ENCODE measurements around the gene HACL1.
"Not testable (repeated sequence)": the region's sequence is repeated elsewhere in the genome, so short reads cannot be mapped to it uniquely, and the experiment has no call there.

Gene HACL1

DNA sequence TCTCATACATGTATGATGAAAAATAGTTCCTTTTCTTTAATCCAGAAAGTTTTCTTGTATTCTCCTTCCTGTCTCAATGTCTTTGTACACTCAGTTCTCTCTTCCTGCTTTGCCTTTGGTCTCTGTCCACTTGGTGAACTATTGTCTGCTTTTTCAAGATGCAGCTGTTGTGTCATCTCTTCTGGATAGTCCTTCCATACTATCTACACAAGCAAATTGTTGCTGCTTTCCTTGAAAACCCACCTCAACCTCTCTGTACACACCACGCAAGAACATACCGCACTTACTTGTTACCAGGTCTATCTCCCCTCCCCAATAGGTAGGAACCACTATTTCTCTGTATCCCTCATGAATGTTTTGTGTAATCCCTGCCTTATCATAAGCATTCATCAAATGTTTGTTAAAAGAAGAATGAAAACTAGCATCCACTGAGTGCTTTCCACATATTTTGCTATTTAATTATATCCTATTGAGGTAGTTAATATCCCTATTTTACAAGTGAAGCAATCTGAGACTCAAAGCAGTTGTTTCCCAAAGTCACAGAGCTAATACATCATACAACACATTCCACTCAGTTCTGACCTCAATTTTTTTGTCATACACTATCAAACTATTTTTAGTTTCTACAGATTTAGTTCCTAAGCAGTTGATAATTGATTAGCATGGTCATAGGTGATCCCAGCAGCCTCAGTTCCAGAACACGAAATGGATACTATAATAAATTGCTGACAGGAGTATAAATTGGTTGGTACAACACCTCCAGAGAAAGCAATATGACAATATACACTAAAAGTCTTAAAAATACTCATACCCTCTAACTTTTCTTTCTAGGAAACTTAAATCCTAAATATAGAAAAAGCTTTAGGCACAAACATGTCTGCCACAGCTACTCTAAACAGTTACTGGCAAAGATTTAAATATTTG, 19.6 kb downstream of the HACL1 start:
- no peak for DNase-seq (ENCODE audit: low spot score)

GRCh38 chr3:15579051-15579450, 22.3 kb downstream of the HACL1 start:
- no peak for DNase-seq (ENCODE audit: low spot score)

GRCh38 chr3:15578289-15578867, 23.0 kb downstream of the HACL1 start:
- no peak for DNase-seq (ENCODE audit: low spot score)

- no peak for DNase-seq (ENCODE audit: low spot score)
Measured at GRCh38 chr3:15576475-15576874, 24.9 kb downstream of the HACL1 start.

DNA sequence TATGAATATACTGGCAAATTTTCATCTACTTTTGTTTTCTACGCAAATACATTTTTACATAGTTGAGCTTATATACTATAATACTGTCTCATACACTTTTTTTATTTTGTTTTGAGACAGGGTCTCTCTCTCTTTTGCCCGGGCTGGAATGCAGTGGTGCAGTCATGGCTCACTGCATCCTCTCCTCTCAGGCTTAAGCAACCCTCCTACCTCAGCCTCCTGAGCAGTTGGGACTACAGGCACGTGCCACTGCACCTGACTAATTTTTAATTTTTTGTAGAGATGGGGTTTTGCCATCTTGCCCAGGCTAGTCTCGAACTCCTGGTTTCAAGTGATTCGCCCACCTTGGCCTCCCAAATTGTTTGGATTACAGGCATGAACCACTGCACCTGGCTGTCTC, 25.9 kb downstream of the HACL1 start:
- DNase-seq (ENCODE audit: low spot score), result no peak

DNA sequence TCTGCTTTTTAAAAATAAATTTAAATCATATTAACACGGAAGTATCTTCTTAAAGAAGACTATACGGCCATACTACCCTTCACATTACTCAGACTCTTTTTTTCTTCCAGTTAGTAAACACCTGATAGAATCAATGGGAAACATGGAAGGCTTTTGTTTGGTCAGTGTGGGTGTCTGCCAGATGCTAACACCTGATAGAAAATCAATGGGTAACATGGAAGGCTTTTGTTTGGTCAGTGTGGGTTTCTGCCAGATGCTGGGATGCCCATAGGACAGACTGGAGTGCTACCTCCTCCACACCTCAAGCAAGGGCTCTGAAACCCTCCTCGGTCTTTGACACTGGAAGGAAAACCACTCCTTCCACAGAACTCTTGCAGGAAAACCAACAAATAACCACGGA, 29.2 kb downstream of the HACL1 start:
- DNase-seq (ENCODE audit: low spot score), result no peak

- no peak for DNase-seq (ENCODE audit: low spot score)
Measured at GRCh38 chr3:15563190-15563589, 38.2 kb downstream of the HACL1 start.

DNA sequence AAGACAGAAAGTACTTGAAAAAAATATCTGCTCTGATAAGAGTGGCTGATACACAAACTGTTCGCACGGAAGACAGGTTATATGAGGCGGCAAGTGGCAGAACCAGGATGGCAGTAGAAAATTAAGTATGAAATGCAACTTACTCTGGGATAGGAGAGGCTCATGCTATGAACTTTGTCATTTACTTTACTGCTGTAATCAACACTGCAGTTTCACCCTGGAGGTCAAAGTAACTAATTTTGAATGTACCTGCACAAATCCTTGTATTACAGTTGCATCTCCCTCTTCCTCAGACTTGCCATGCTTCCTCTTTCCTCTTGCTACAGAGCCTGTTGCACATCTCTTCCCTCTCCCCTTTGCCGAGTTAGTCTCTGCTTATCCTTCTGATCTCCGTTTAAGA, 38.8 kb downstream of the HACL1 start:
- DNase-seq (ENCODE audit: low spot score), result no peak

DNA sequence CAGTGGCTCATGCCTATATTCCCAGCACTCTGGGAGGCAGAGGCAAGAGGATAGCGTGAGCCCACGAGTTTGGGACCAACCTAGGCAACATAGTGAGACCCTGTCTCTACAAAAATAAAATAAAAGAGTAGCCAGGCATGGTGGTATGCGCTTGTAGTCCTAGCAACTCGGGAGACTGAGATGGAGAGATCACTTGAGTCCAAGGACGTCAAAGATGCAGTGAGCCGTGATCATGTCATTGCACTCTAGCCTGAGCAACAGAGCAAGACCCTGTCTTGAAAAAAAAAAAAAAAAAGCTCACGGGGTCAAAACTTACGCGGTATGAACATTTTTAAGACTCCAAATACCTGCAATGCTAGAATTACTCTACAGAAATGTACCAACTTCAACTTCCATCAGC, 42.8 kb downstream of the HACL1 start:
- no peak for DNase-seq (ENCODE audit: low spot score)

DNA sequence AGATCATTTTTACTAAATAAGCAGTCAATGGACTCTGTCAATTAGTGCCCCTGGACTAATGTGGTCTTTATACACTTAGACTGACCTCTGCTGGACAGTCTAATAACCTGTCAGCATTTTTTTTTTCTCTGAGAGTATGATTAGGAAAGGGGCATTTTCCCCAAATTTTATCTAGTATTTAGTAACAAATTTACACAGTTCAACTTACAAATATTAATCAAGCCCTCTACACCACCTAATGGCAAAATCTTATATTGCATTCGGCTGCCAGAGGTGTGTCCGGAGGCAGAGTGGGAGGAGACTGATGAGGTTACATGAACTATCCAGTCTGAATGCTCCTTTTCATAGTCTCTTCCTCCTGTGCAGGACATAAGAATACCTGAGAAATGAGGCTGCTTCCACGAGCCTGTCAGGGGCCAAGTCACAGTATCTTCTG, 43.8 kb downstream of the HACL1 start:
- peak; percentile 74 for DNase-seq (ENCODE audit: low spot score)

- no peak for DNase-seq (ENCODE audit: low spot score)
Measured at GRCh38 chr3:15556512-15556911, 44.9 kb downstream of the HACL1 start.

GRCh38 chr3:15553749-15554148, 47.6 kb downstream of the HACL1 start:
- no peak for DNase-seq (ENCODE audit: low spot score)

- no peak for DNase-seq (ENCODE audit: low spot score)
Measured at GRCh38 chr3:15551902-15552301, 49.5 kb downstream of the HACL1 start.

DNA sequence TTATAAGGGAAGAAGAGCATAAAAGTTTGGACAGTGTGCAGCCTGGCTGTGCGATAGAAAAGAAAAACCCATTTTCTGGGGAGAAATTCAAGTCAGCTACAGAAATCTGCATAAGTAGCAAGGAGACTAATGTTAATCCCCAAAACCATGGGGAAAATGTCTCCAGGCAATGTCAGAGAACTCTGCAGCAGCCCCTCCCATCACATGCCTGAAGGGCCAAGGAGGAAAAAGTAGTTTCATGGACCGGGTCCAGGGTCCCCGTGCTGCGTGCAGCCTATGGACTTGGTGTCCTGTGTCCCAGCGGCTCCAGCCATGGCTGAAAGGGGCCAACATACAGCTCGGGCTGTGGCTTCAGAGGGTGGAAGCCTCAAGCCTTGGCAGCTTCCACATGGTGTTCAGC, 51.5 kb downstream of the HACL1 start:
- DNase-seq (ENCODE audit: low spot score), result no peak

DNA sequence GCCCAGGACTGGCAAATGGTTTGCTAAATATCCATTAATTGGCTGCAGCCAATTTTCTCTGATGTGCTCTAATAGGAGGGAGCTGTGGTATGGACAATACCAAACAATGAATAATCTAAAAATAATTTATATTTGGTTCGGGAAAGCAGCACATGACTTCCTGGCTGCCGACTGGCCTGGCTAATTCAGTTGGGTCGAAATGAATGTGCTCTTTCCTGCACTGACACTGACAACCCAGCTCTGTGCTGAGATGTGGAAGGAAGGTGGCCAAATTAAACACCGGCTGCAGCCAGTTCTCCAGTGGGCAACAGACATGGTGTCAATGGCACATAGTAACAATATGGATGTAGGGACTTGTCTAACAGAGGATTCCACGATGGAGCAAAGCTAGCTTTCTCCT, 58.8 kb downstream of the HACL1 start:
- DNase-seq (ENCODE audit: low spot score), result no peak

DNA sequence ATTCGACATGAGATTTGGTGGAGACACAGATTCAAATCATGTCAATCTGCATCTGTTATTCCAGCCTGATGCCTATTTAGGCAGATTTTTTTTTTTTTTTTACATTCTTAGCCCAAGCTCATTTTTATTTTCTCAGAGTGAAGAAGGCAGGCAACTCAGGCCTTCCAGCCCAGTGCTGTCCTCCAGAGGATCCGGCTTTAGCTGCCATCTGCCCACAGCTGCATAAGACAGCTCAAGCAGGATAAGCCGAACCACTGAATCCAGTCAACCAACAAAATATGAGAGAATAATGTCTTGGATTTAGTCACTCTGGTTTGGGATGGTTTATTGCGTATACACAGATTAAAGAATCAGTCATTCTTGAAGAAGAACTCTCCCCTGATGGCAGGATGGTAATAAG, 60.0 kb downstream of the HACL1 start:
- DNase-seq (ENCODE audit: low spot score), result no peak

DNA sequence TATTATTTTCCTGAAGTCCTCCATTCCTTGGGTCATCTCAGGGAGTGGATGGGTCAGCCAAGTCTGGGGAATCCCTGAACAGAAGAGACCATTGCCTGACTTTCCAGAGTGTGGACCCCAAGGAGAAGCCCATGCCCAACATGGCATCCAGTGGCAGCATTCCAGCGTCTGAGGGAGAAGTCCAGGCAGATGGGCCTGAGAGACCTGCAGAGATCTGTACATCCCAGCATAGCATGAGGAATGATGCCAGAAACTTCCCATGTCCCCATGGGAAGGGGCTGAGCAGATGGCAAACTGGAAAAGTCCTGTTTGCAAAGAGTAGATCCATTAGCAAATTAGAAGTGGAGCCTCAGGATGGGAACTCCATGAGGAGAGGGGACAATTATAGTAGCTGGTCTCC, 62.3 kb downstream of the HACL1 start:
- DNase-seq (ENCODE audit: low spot score), result no peak

DNA sequence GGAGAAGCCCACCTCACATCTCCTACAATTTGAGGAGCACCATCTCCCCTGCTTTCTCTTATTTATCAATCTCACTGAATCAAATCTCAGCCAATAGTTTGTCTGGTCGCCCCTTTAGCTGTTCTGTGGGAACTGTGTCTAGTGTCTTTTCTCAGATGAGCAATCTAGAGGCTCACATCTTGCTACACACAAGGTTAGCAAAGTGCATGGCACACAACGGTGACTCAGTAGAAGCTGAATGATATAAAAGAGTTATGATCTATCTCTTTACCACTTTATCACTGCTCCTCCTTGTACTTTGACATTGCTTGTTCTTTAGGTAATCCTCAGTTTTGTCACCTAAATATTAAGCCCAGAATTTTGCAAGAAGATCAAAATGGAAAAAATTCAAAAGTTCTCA, 63.0 kb downstream of the HACL1 start:
- no peak for DNase-seq (ENCODE audit: low spot score)

DNA sequence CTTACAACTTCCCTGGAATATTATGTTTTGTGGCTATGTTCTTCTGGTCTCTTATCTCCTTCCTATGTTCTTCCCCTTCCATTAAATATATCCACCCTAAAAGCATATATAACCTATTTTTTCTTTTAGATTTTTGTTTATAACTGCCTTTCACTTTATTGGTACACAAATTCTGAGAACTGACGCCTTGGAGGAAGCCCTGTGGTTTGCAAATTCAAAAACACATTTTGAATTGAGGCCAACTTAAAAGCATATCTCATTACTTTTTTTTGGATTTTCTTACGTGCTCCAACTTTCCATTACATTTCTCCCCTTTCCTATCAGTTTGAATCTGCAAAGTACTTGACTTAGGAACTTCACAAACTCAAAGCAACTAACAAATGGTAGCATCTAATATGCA, 64.5 kb downstream of the HACL1 start:
- DNase-seq (ENCODE audit: low spot score), result no peak

DNA sequence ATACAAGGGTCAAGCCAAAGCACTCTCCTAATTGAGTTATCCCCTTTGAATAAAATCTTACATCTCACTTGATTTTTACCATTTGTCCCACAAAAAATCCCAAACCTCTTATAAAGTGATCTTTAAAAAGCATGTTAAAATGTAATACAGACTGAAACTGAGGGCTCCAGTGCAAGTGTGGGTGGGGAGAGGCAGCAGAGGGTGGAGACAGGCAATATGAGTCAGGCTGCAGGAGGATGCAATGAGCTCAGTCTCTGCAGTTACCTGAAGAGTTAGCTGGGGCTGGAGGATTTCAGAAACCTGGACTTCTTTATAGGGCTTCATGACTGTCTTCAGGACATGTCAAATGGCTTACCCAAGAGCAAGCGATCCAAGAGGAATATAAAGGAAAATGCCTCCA, 65.6 kb downstream of the HACL1 start:
- DNase-seq (ENCODE audit: low spot score), result no peak

DNA sequence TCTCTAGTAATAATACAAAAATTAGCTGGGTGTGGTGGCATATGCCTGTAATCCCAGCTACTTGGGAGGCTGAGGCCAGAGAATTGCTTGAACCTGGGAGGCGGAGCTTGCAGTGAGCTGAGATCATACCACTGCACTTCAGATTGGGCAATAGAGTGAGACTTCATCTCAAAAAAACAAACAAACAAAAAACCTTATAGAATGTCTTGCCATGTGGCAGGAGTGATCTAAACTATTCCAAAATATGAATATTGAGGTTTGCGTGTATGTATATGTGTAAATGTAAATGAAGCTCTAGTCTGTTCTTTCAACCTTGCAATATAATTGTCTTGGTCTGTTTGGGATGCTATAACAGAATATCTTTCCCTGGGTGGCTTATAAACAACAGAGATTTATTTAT, 68.8 kb downstream of the HACL1 start:
- DNase-seq (ENCODE audit: low spot score), result not testable (repeated sequence)

- no peak for DNase-seq (ENCODE audit: low spot score)
Measured at GRCh38 chr3:15531346-15531745, 70.0 kb downstream of the HACL1 start.

- no peak for DNase-seq (ENCODE audit: low spot score)
Measured at GRCh38 chr3:15528854-15529537, 72.4 kb downstream of the HACL1 start.

All from SK-N-DZ (cell line).